MCF 10A (cell line): ENCODE results near the gene MIB1. TPM values are rescaled to one million over a fixed set of nuclear protein-coding genes. Genes with fewer than 3 reads are reported as not detected.
"Not testable (repeated sequence)": the region's sequence is repeated elsewhere in the genome, so short reads cannot be mapped to it uniquely, and the experiment has no call there.

Source experiments
- BruUV-seq: library from RNA; stranded (reverse); fragments of 400-500 nt; replicated peaks from 2 replicates; lab custom pipeline; 2021; lab: Mats Ljungman, UMichigan
- CTCF ChIA-PET: fragments of 300-600 bp; sonication (Branson Sonifier 250); formaldehyde crosslinking; extraction: SDS; loops from one replicate; lab custom pipeline; 2021; ENCODE audit warnings: antibody characterized with exemption, inconsistent platforms; lab: Yijun Ruan, JAX
- POLR2A ChIA-PET: fragments of 300-600, 350-650 bp; sonication (Branson Sonifier 250); formaldehyde crosslinking; extraction: SDS; loops from one replicate; lab custom pipeline; 2020; ENCODE audit warnings: antibody characterized with exemption, inconsistent platforms; lab: Yijun Ruan, JAX
- DNase-seq: peaks from one replicate; pipeline ENCODE4 v3.0.0-alpha.2; 2018; ENCODE audit not compliant: unreplicated experiment
- H3K27ac Mint-ChIP-seq: one replicate; pipeline ENCODE4 v1.8.0; 2022; ENCODE audit warnings: mild to moderate bottlenecking, low read depth, mixed read lengths; ENCODE audit not compliant: unreplicated experiment
- H3K27me3 Mint-ChIP-seq: one replicate; pipeline ENCODE4 v1.8.0; 2022; ENCODE audit warnings: mixed read lengths; ENCODE audit not compliant: insufficient read depth, unreplicated experiment
- H3K36me3 Mint-ChIP-seq: one replicate; pipeline ENCODE4 v1.8.0; 2022; ENCODE audit warnings: mild to moderate bottlenecking, moderate library complexity, mixed read lengths; ENCODE audit not compliant: insufficient read depth, unreplicated experiment
- H3K4me1 Mint-ChIP-seq: one replicate; pipeline ENCODE4 v1.8.0; 2022; ENCODE audit warnings: mixed read lengths; ENCODE audit not compliant: insufficient read depth, unreplicated experiment
- H3K4me3 Mint-ChIP-seq: one replicate; pipeline ENCODE4 v1.8.0; 2022; ENCODE audit warnings: mild to moderate bottlenecking, moderate library complexity, mixed read lengths; ENCODE audit not compliant: unreplicated experiment
- H3K9me3 Mint-ChIP-seq: one replicate; pipeline ENCODE4 v1.8.0; 2022; ENCODE audit warnings: mixed read lengths; ENCODE audit not compliant: unreplicated experiment
- CTCF ChIP-seq: fragments of 200-600 bp; IDR thresholded peaks from one replicate; pipeline ENCODE4 v1.8.0; 2022; ENCODE audit warnings: antibody characterized with exemption, mild to moderate bottlenecking; ENCODE audit not compliant: unreplicated experiment
- intact Hi-C: fragments of 100-400 bp; cut with micrococcal nuclease; formaldehyde crosslinking; loops from 2 replicates; pipeline ENCODE4 v1.14.1; 2022
- total RNA-seq: library from RNA; stranded (reverse); gene quantifications from 2 replicates; pipeline ENCODE4 v1.2.3, GENCODE V29; 2022

MIB1 gene
- total RNA-seq, 1 experiment from 2014 or later = 40.5 TPM

DNA sequence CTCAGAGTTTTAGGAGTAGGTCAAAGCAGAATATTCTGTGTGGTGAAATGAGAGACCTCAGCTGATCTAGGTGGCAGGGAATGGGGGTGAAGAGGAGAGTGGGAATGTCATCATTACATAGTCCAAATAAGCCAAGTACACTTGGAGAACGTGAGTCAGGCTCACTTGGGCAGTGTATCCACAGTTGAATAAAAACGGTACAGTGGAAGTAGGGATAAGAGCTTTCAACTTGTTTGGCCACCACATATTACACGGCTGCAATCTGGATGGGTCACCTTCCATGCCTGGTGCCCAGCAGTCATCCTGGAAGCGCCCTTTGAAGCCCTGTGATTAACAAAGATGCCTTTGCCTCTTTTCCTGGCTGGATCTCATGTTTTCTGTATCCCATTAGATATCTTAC is 28.6 kb downstream of the MIB1 start:
- DNase-seq = no peak
- H3K4me3 Mint-ChIP-seq = no peak overlapping the region
- no peaks in the 10 kb centered on the region for H3K9me3 Mint-ChIP-seq
- POLR2A ChIA-PET = interaction anchor here (0.7 to 1.3 kb wide), 2 partner anchors 9 to 20 kb away, joined by 3 to 4 read pairs; no protein-coding TSS in a partner anchor
- intact Hi-C loops = no loop called here
- TF ChIP-seq CTCF = no peak
- no peaks in the 10 kb centered on the region for H3K27me3 Mint-ChIP-seq
- CTCF ChIA-PET = interaction anchor here (0.7 kb wide), 1 partner anchor 13 kb away, joined by 3 read pairs; no protein-coding TSS in a partner anchor
- H3K27ac Mint-ChIP-seq = no peak overlapping the region
- H3K4me1 Mint-ChIP-seq = no peaks in the 10 kb centered on the region
- no TSS peak for BruUV-seq
- peaks cover 36% of the 10 kb centered on the region for H3K36me3 Mint-ChIP-seq

DNA sequence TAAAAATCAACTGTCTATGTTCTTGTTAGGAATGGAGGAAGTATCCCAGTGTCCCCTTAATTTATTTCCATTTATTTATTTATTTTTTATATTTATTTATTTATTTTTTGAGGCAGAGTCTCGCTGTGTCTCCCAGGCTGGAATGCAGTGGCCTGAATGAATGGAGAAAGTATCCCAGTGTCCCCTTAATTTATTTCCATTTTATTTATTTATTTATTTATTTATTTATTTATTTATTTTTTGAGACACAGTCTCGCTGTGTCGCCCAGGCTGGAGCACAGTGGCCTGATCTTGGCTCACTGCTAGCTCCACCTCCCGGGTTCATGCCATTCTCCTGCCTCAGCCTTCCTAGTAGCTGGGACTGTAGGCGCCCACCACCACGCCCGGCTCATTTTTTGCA is 34.1 kb downstream of the MIB1 start:
- H3K4me1 Mint-ChIP-seq = no peaks in the 10 kb centered on the region
- ChIA-PET CTCF (interaction anchor here (0.6 to 0.7 kb wide), 2 partner anchors 20 to 111 kb away, joined by 3 read pairs; no protein-coding TSS in a partner anchor), POLR2A (interaction anchor here (1.2 kb wide), 1 partner anchor 25 kb away, joined by 3 read pairs; no protein-coding TSS in a partner anchor)
- no peaks in the 10 kb centered on the region for H3K9me3 Mint-ChIP-seq
- no peak overlapping the region for H3K27ac Mint-ChIP-seq
- DNase-seq = no peak
- no peak overlapping the region for H3K4me3 Mint-ChIP-seq
- intact Hi-C loops = no loop called here
- TF ChIP-seq CTCF = no peak
- H3K36me3 Mint-ChIP-seq = peaks cover 41% of the 10 kb centered on the region
- H3K27me3 Mint-ChIP-seq = no peaks in the 10 kb centered on the region
- no TSS peak for BruUV-seq

DNA sequence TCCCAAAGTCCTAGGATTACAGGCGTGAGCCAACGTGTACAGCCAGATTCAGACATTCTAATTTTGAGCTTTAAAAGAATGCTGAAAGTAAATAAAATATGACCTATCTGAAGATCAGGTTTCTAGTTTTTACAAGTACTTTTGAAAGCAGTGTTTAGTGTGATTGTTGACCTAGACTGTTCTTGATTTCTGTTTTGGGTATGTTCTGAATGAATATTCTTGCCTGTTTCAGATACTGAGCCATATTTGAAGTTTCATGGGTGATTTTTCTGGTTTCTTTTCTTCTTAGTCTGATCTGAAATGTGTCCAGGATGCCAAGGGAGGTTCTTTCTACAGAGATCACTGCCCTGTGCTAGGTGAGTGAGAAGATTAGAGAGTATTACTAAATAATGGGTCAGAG is 37.2 kb downstream of the MIB1 start:
- POLR2A ChIA-PET = no interaction called here
- Mint-ChIP-seq H3K4me3 (no peak overlapping the region), H3K4me1 (no peaks in the 10 kb centered on the region), H3K9me3 (no peaks in the 10 kb centered on the region), H3K27me3 (no peaks in the 10 kb centered on the region), H3K27ac (no peak overlapping the region), H3K36me3 (peaks cover 46% of the 10 kb centered on the region)
- TF ChIP-seq CTCF = no peak
- CTCF ChIA-PET = interaction anchor here (0.6 kb wide), 1 partner anchor 16 kb away, joined by 3 read pairs; no protein-coding TSS in a partner anchor
- DNase-seq = no peak
- no TSS peak for BruUV-seq
- intact Hi-C loops = no loop called here

DNA sequence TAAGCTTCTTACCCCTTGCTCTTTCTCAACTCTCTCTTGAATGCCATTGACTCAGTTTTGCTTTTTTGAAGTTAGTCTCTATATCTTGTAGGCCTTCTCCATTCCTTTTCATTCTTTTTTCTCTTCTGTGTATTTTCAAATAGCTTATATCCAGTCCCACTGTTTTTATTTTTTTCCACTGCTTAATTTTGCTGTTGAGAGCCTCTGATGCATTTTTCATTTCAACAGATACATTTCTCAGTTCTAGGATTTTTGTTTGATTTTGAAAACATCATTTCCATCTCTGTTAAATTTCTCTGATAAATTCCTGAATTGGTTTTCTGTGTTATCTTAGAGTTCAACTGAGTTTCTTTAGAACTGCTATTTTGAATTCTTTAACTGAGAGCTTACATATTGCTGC is 45.9 kb downstream of the MIB1 start:
- no peak for DNase-seq
- Mint-ChIP-seq H3K4me3 (no peak overlapping the region), H3K4me1 (no peaks in the 10 kb centered on the region), H3K27me3 (no peaks in the 10 kb centered on the region), H3K27ac (no peak overlapping the region), H3K36me3 (peaks cover 55% of the 10 kb centered on the region), H3K9me3 (no peaks in the 10 kb centered on the region)
- ChIA-PET CTCF (interaction anchor here (0.6 kb wide), 1 partner anchor 83 kb away, joined by 3 read pairs; no protein-coding TSS in a partner anchor), POLR2A (interaction anchor here (0.7 to 1.5 kb wide), 2 partner anchors 14 to 46 kb away, joined by 3 read pairs; partner anchors contain the start of gene MIB1)
- no peak for TF ChIP-seq CTCF
- intact Hi-C loops = no loop called here
- no TSS peak for BruUV-seq

DNA sequence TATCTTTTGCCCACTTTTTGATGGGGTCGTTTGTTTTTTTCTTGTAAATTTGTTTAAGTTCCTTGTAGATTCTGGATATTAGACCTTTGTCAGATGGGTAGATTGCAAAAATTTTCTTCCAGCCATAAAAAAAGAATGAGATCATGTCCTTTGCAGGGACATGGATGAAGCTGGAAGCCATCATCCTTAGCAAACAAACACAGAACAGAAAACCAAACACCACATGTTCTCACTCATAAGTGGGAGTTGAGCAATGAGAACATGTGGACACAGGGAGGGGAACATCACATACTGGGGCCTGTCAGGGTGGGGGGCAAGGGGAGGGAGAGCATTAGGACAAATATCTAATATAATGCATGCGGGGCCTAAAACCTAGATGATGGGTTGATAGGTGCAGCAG is 55.5 kb downstream of the MIB1 start:
- BruUV-seq, H3K4me1 Mint-ChIP-seq, POLR2A ChIA-PET, DNase-seq, H3K4me3 Mint-ChIP-seq, CTCF ChIA-PET, H3K27ac Mint-ChIP-seq, H3K27me3 Mint-ChIP-seq, H3K9me3 Mint-ChIP-seq, intact Hi-C loops: not testable (repeated sequence)
- H3K36me3 Mint-ChIP-seq = peaks cover 33% of the 10 kb centered on the region
